Measurements from ENCODE around the gene ZNF331.

Gene ZNF331

DNA sequence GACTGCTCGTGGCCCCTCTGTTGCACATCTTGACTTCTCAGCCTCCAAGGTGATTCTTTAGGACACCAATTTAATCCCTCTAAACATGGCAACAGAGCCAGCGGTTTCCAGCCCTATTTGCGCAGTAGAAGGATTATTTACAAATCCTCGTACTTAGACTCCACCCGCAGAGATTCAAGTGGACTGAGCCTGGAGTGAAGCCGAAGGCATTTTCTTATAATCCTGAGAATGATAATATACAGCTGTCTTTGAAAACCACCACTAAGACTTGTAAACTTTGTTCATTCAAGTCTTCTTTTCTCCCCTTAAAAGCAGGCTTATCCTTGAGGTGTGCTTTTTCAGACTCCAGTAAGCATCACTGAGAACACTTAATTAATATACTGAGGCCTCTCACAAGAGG is 89.0 kb downstream of the ZNF331 start:
- DNase-seq (ENCODE audit: low spot score) = no peak

Data from cerebellar cortex (tissue), 1 donor.